GM12874 (cell line): ENCODE measurements around the gene ART5.

ENCODE experiments used
- CTCF ChIP-seq: IDR thresholded peaks from 2 replicates; pipeline ENCODE4 v1.5.1; 2011; ENCODE audit warnings: low read depth, mild to moderate bottlenecking, control low read depth, low read length, moderate library complexity; ENCODE audit not compliant: insufficient read depth

ART5 gene

GRCh38 chr11:3645552-3645951 is 3.8 kb upstream of the ART5 start:
- no peak for TF ChIP-seq CTCF

DNA sequence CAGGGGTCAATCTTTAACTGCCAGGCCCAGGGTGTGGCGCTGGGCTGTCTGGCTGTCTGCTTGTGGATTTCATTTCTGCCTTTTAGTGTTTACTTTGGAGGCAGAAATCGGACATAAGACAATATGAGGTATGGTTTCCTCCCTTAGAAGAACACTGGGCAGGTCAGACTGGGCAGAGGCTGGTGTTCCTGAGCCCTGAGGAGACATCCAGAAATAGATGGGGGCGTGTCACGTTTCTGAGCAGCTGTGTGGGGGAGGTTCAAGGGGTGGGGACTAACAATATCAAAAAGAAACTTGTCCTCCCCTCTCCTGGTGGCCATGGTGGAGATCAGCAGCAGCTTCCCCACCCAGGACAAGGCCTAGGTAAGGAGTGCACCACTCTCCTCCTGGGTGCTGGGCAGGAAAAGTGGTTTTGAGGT is 3.0 kb upstream of the ART5 start, which contains the start of gene ART1:
ART1 (plus strand) TSS at position 312 of the 419 bp plus-strand sequence. CDS start 14,086 bp downstream, outside the sequence.
- no peak for TF ChIP-seq CTCF

GRCh38 chr11:3642071-3642951 is 519 bp upstream of the ART5 start:
- no peak for TF ChIP-seq CTCF

- TF ChIP-seq CTCF, result no peak
Observed at GRCh38 chr11:3641191-3641590, 601 bp downstream of the ART5 start.

DNA sequence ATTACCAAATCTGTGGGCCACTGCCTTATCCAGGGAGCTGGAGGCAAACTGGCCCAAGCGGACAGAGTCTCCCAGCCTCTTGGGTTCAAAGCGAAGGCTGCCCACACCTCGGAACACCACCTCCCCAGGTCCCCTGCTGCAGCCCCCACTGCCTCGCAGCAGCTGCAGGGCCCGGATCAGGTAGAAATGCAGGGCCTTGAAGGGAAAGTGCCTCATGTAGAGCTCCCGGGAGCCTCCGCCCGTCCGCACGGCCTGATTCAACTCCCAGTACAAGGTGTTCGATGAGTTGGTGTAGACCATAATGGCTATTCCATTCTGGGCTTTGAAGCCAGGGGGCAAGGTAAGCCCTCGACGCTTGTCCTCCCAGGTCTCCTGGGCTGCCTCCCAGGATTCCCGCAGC is 2.0 kb downstream of the ART5 start:
- no peak for TF ChIP-seq CTCF

- no peak for TF ChIP-seq CTCF
Observed at GRCh38 chr11:3638513-3638912, 3.3 kb downstream of the ART5 start.

DNA sequence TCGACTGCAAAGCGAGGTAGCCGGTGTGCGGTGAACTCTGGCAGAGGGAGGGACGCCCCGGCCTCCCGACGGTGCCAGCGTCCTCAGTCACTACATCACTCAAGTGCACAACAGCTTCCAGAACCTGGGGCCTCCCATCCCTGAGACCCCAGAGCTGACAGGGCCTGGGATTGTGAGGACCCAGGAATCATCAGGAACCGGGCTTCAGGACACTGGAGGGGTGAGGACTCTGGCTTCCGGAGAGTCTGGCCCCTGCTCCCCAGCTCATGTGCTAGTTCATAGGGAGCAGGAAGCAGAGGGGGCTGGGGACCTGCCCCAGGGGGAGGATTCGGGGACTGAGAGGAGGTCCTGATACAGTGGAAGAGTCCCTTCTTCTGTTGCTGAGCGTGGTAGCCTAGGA is 4.6 kb downstream of the ART5 start:
- TF ChIP-seq CTCF, result no peak
